HCT116 (cell line): ENCODE data around the gene GHRHR. TPM values are rescaled to one million over a fixed set of nuclear protein-coding genes. Genes with fewer than 3 reads are reported as not detected.

Experiments used
- ATAC-seq: fragments of 200-7000 bp; cut with Tn5 transposase; 2 replicates; pipeline ENCODE4 v1.9.1; 2020; ENCODE audit warnings: mild to moderate bottlenecking, moderate library complexity
- BruUV-seq: library from RNA; stranded (reverse); fragments of 400-500 nt; replicated peaks from 2 replicates; lab custom pipeline; 2021; lab: Mats Ljungman, UMichigan
- CTCF ChIA-PET: fragments of 300-600 bp; sonication (Branson Sonifier 250); formaldehyde crosslinking; loops from one replicate; lab custom pipeline; 2021; ENCODE audit warnings: antibody characterized with exemption; lab: Charles Lee
- POLR2A ChIA-PET: fragments of 300-600, 350-600 bp; sonication (Branson Sonifier 250); formaldehyde crosslinking; loops from one replicate; lab custom pipeline; 2021; ENCODE audit warnings: antibody characterized with exemption; lab: Charles Lee
- RAD21 ChIA-PET, 2 experiments: fragments of 300-600 bp; sonication (Branson Sonifier 250); formaldehyde crosslinking; loops; one replicate each; lab custom pipeline; 2023; ENCODE audit warnings: low total read pairs in 2 of 2; ENCODE audit not compliant: uncharacterized antibody in 2 of 2, unreplicated experiment in 2 of 2, low non-redundant PET in 1 of 2; lab: Charles Lee
- DNase-seq: peaks from one replicate; pipeline ENCODE4 v3.0.0-alpha.2; 2010; ENCODE audit warnings: low read depth, low spot score
- H2AFZ ChIP-seq: fragments of 200-600 bp; shearing (Covaris generic), sonication (generic); 2 replicates; pipeline ENCODE4 v1.6.1; 2017; ENCODE audit warnings: low read depth, mixed run types, mixed read lengths, antibody characterized with exemption, low read length; ENCODE audit not compliant: poor library complexity, severe bottlenecking
- H3K27ac ChIP-seq: 2 replicates; pipeline ENCODE4 v1.5.1; 2012; ENCODE audit warnings: low read depth, low read length
- H3K27me3 ChIP-seq: fragments of 200-600 bp; sonication (generic); 2 replicates; pipeline ENCODE4 v1.6.1; 2016; ENCODE audit warnings: mixed run types, low read length, mixed read lengths; ENCODE audit not compliant: insufficient read depth
- H3K36me3 ChIP-seq, 2 experiments: fragments of 200-500 bp in 1 of 2; fragments of 200-600 bp in 1 of 2; sonication (Bioruptor generic) in 1 of 2; sonication (generic) in 1 of 2; 2 replicates each; pipeline versions ENCODE4 v1.5.1 to v1.6.1; 2014 to 2016; ENCODE audit warnings: low read length in 2 of 2, inconsistent platforms in 1 of 2, mixed read lengths in 1 of 2, mixed run types in 1 of 2; ENCODE audit not compliant: insufficient read depth in 2 of 2, control insufficient read depth in 1 of 2
- H3K4me1 ChIP-seq, 2 experiments: fragments of 200-600 bp in 1 of 2; sonication (generic) in 1 of 2; 2 replicates each; pipeline versions ENCODE4 v1.5.1 to v1.6.1; 2012 to 2017; ENCODE audit warnings: low read length in 2 of 2, inconsistent platforms in 1 of 2, mild to moderate bottlenecking in 1 of 2, mixed read lengths in 1 of 2, mixed run types in 1 of 2, moderate library complexity in 1 of 2; ENCODE audit not compliant: insufficient read depth in 2 of 2, control insufficient read depth in 1 of 2
- H3K4me2 ChIP-seq: fragments of 200-600 bp; sonication (generic); 2 replicates; pipeline ENCODE4 v1.6.1; 2017; ENCODE audit warnings: mixed run types, low read length, mixed read lengths
- H3K4me3 ChIP-seq, 2 experiments: fragments of 200-600 bp in 1 of 2; sonication (generic) in 1 of 2; replicated peaks in 1 of 2; 2 replicates each; pipeline ENCODE4 v1.5.1; 2011 to 2016; ENCODE audit warnings: low read length in 2 of 2, control low read depth in 1 of 2, low read depth in 1 of 2, mild to moderate bottlenecking in 1 of 2, mixed read lengths in 1 of 2, mixed run types in 1 of 2
- H3K79me2 ChIP-seq: fragments of 200-600 bp; sonication (generic); 2 replicates; pipeline ENCODE4 v1.6.1; 2017; ENCODE audit warnings: mild to moderate bottlenecking, mixed run types, low read length, moderate library complexity, mixed read lengths; ENCODE audit not compliant: insufficient read depth
- H3K9ac ChIP-seq: fragments of 200-600 bp; sonication (generic); 2 replicates; pipeline ENCODE4 v1.6.1; 2016; ENCODE audit warnings: low read length, mixed read lengths
- H3K9me2 ChIP-seq: fragments of 200-600 bp; sonication (generic), shearing (Covaris generic); 2 replicates; pipeline ENCODE4 v1.6.1; 2017; ENCODE audit warnings: mixed run types, mild to moderate bottlenecking, moderate library complexity; ENCODE audit not compliant: insufficient read depth
- H3K9me3 ChIP-seq, 2 experiments: fragments of 200-500 bp in 1 of 2; fragments of 200-600 bp in 1 of 2; sonication (Bioruptor generic) in 1 of 2; sonication (generic) in 1 of 2; 2 replicates each; pipeline ENCODE4 v1.6.1; 2014 to 2017; ENCODE audit warnings: low read length in 2 of 2, mixed read lengths in 2 of 2, inconsistent platforms in 1 of 2, low read depth in 1 of 2, mild to moderate bottlenecking in 1 of 2, mixed run types in 1 of 2, moderate library complexity in 1 of 2; ENCODE audit not compliant: control insufficient read depth in 1 of 2, insufficient read depth in 1 of 2
- H4K20me1 ChIP-seq: fragments of 200-600 bp; sonication (generic), shearing (Covaris generic); 2 replicates; pipeline ENCODE4 v1.6.1; 2017; ENCODE audit warnings: mixed run types, mild to moderate bottlenecking, moderate library complexity; ENCODE audit not compliant: insufficient read depth
- ELF1 ChIP-seq: IDR thresholded peaks from 2 replicates; pipeline ENCODE4 v1.6.1; 2012; ENCODE audit warnings: low read depth, borderline replicate concordance
- EZH2 ChIP-seq: fragments of 200-600 bp; sonication (generic); IDR thresholded peaks from 2 replicates; pipeline ENCODE4 v1.6.1; 2017; ENCODE audit warnings: antibody characterized with exemption, mixed run types
- EZH2phosphoT487 ChIP-seq: fragments of 200-600 bp; IDR thresholded peaks from 2 replicates; pipeline ENCODE4 v1.6.1; 2018; ENCODE audit warnings: antibody characterized with exemption, borderline replicate concordance
- FOSL1 ChIP-seq: IDR thresholded peaks from 2 replicates; pipeline ENCODE4 v1.6.1; 2012; ENCODE audit warnings: low read depth
- POLR2A ChIP-seq: IDR thresholded peaks from 2 replicates; pipeline ENCODE4 v1.7.0; 2011; ENCODE audit warnings: borderline replicate concordance; ENCODE audit not compliant: insufficient read depth, insufficient read length; ENCODE audit errors: extremely low read depth
- POLR2AphosphoS5 ChIP-seq: IDR thresholded peaks from 2 replicates; pipeline ENCODE4 v1.6.1; 2011; ENCODE audit warnings: mild to moderate bottlenecking, low read depth, low read length, moderate library complexity
- RAD21 ChIP-seq: IDR thresholded peaks from 2 replicates; pipeline ENCODE4 v1.6.1; 2012; ENCODE audit warnings: low read depth, mild to moderate bottlenecking
- SP1 ChIP-seq: IDR thresholded peaks from 2 replicates; pipeline ENCODE4 v1.6.1; 2012; ENCODE audit warnings: low read depth
- SRF ChIP-seq: IDR thresholded peaks from 2 replicates; pipeline ENCODE4 v1.6.1; 2012; ENCODE audit warnings: low read depth
- YY1 ChIP-seq: IDR thresholded peaks from 2 replicates; pipeline ENCODE4 v1.6.1; 2011; ENCODE audit warnings: low read length, low read depth, moderate library complexity, mild to moderate bottlenecking; ENCODE audit not compliant: insufficient replicate concordance; ENCODE audit errors: extremely low read depth
- ZFX ChIP-seq: fragments of 450-650 bp; IDR thresholded peaks from 2 replicates; pipeline ENCODE4 v1.6.1; 2017
- intact Hi-C: fragments of 100-400 bp; cut with micrococcal nuclease; formaldehyde crosslinking; loops from 2 replicates; pipeline ENCODE4 v1.10.0; 2022
- total RNA-seq: library from RNA; stranded (reverse); gene quantifications from one replicate; pipeline ENCODE4 v1.2.1, GENCODE V29; 2021; ENCODE audit not compliant: unreplicated experiment
- TF ChIP-seq, protein P1 (sequence below): IDR thresholded peaks from 2 replicates; pipeline ENCODE4 v1.6.1; 2012
- TF ChIP-seq, protein P2 (sequence below): IDR thresholded peaks from 2 replicates; pipeline ENCODE4 v1.6.1; 2011; ENCODE audit warnings: mild to moderate bottlenecking, low read length, moderate library complexity; ENCODE audit not compliant: insufficient replicate concordance; ENCODE audit errors: extremely low read depth

Gene GHRHR
- total RNA-seq, 1 experiment from 2014 or later = not detected

DNA sequence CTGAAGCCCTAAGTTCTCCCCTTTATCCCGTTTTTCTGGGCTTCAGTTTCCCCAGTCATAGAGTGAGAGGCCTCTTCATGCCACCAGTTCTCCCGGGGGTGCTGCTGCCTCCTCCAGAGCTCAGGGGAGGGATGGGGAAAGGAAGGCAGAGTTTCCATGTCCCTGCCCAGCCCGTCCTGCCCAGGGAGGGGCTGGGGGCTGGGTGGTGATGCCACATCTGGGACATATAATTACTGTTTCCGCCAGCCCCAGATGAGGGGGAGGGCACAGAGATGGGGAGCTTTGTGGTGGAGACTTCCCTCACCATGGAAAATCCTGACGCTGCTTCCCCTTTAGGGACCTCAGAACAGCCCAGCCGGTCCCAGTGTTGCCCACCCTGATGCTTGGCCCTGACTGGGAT, 48.0 kb upstream of the GHRHR start:
- H3K9me3 ChIP-seq = no peaks in the 10 kb centered on the region
- no peaks in the 10 kb centered on the region for H4K20me1 ChIP-seq
- ATAC-seq = no peak
- no peak overlapping the region for H3K27ac ChIP-seq
- intact Hi-C loops = no loop called here
- no peaks in the 10 kb centered on the region for H3K79me2 ChIP-seq
- no TSS peak for BruUV-seq
- no peak overlapping the region for H2AFZ ChIP-seq
- CTCF ChIA-PET = interaction anchor here (1.1 kb wide), 1 partner anchor 23 kb away, joined by 3 read pairs; no protein-coding TSS in a partner anchor
- RAD21 ChIA-PET = no interaction called here
- H3K9me2 ChIP-seq = no peaks in the 10 kb centered on the region
- H3K27me3 ChIP-seq = no peaks in the 10 kb centered on the region
- H3K9ac ChIP-seq = no peak overlapping the region
- H3K4me1 ChIP-seq = peaks cover 10 to 33% of the 10 kb centered on the region in 2 experiments
- TF ChIP-seq, protein P1, sequence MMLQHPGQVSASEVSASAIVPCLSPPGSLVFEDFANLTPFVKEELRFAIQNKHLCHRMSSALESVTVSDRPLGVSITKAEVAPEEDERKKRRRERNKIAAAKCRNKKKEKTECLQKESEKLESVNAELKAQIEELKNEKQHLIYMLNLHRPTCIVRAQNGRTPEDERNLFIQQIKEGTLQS = no peak
- TF ChIP-seq ZFX (no peak), POLR2AphosphoS5 (no peak), RAD21 (no peak), FOSL1 (no peak), SRF (no peak), YY1 (no peak), EZH2 (no peak), EZH2phosphoT487 (no peak), ELF1 (no peak), SP1 (no peak), POLR2A (no peak)
- TF ChIP-seq, protein P2, sequence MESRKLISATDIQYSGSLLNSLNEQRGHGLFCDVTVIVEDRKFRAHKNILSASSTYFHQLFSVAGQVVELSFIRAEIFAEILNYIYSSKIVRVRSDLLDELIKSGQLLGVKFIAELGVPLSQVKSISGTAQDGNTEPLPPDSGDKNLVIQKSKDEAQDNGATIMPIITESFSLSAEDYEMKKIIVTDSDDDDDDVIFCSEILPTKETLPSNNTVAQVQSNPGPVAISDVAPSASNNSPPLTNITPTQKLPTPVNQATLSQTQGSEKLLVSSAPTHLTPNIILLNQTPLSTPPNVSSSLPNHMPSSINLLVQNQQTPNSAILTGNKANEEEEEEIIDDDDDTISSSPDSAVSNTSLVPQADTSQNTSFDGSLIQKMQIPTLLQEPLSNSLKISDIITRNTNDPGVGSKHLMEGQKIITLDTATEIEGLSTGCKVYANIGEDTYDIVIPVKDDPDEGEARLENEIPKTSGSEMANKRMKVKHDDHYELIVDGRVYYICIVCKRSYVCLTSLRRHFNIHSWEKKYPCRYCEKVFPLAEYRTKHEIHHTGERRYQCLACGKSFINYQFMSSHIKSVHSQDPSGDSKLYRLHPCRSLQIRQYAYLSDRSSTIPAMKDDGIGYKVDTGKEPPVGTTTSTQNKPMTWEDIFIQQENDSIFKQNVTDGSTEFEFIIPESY = no peak
- TF ChIP-seq, all 23 proteins: peak for 0
- POLR2A ChIA-PET = no interaction called here
- no peaks in the 10 kb centered on the region for H3K36me3 ChIP-seq
- no peak overlapping the region for H3K4me3 ChIP-seq
- no peak for DNase-seq
- H3K4me2 ChIP-seq = no peak overlapping the region
